NB4 (cell line): ENCODE results near the gene RGS14.

Source experiments
- POLR2A ChIP-seq: IDR thresholded peaks from 2 replicates; pipeline ENCODE4 v1.6.1; 2011; ENCODE audit warnings: mild to moderate bottlenecking; ENCODE audit not compliant: insufficient read length; ENCODE audit errors: extremely low read depth
- TF ChIP-seq, protein P1 (sequence below): IDR thresholded peaks from one replicate; pipeline ENCODE4 v1.5.1; 2012; ENCODE audit warnings: low read depth, low read length

DNA sequence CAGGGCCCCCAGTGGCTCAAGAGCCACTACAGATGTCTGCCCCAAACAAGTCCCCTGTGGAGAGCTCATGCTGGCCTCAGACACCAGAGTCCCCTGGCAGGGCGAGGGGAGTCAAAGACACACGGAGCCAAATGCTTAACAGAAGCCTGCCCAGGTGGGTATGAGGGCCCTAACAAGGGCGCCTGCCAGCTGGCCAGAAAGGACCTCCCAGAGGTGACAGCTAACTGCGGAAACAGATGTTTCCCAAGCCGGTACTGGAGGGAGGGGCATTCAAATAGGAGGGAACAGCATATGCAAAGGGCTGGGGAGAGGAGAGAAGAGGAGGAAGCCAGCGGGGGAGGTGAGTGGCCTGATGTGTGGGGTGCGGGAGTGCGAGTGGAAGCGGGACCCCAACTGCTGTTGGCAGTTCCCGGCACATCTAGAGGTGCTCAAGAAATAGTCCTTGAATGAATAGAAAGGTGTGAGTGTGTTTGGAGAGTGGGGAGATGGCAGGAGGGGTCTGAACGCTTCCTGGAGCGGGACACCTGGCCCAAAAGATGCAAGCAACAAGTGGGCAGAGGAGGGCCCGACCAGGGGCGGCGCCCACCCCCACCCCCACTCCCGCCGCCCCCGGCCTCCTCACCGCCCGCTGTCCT lies 46.9 kb upstream of the RGS14 start:
- no peak for TF ChIP-seq POLR2A
- TF ChIP-seq, protein P1, sequence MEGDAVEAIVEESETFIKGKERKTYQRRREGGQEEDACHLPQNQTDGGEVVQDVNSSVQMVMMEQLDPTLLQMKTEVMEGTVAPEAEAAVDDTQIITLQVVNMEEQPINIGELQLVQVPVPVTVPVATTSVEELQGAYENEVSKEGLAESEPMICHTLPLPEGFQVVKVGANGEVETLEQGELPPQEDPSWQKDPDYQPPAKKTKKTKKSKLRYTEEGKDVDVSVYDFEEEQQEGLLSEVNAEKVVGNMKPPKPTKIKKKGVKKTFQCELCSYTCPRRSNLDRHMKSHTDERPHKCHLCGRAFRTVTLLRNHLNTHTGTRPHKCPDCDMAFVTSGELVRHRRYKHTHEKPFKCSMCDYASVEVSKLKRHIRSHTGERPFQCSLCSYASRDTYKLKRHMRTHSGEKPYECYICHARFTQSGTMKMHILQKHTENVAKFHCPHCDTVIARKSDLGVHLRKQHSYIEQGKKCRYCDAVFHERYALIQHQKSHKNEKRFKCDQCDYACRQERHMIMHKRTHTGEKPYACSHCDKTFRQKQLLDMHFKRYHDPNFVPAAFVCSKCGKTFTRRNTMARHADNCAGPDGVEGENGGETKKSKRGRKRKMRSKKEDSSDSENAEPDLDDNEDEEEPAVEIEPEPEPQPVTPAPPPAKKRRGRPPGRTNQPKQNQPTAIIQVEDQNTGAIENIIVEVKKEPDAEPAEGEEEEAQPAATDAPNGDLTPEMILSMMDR = no peak
